GM18870 (cell line): ENCODE measurements around the gene PPIB.

Source experiments
- ATAC-seq: cut with Tn5 transposase; IDR thresholded peaks from one replicate; pipeline ENCODE4 v1.9.1; 2021; ENCODE audit warnings: moderate library complexity; ENCODE audit not compliant: unreplicated experiment

The PPIB gene

GRCh38 chr15:64158363-64159134, 4.3 kb downstream of the PPIB start:
- ATAC-seq, result no peak

GRCh38 chr15:64157599-64158125, 5.2 kb downstream of the PPIB start:
- ATAC-seq, result no peak

- ATAC-seq, result no peak
Observed at GRCh38 chr15:64156652-64157331, 6.0 kb downstream of the PPIB start.

DNA sequence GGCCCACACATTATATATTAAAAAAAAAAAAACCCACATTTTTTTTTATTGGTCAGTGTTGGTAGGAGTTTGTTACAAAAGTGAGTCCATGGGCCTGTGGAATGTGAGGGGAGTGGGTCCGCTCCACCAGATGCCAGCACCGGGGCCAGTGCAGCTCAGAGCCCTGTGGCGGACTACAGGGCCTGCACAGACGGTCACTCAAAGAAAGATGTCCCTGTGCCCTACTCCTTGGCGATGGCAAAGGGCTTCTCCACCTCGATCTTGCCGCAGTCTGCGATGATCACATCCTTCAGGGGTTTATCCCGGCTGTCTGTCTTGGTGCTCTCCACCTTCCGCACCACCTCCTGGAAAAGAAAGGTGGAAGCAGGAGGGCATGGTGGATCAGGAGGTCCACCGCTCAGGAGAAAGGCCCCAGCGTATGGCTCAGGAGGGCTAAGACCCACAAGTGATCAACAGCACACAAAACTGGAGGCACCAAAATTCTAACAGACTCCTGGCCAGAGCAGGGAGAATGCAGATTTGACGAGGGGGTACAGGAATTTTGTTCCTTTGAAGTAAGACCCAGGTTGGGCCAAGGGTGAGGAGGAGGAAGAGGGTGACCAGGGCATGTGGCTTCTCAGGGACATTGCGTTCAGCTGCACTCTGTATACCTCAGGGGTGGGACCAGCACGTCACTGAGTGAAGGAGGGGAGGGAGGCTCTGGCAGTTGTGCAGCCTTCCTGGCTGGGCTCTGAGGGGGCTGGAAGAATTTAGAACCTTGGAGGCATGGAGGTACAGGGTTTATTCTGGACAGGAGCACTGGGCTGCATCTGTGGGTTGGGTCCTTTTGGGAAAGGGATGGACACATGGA, 6.8 kb downstream of the PPIB start:
- ATAC-seq, result no peak

GRCh38 chr15:64153480-64154367, 9.1 kb downstream of the PPIB start:
- no peak for ATAC-seq

GRCh38 chr15:64152507-64153387, 10.1 kb downstream of the PPIB start:
- no peak for ATAC-seq

DNA sequence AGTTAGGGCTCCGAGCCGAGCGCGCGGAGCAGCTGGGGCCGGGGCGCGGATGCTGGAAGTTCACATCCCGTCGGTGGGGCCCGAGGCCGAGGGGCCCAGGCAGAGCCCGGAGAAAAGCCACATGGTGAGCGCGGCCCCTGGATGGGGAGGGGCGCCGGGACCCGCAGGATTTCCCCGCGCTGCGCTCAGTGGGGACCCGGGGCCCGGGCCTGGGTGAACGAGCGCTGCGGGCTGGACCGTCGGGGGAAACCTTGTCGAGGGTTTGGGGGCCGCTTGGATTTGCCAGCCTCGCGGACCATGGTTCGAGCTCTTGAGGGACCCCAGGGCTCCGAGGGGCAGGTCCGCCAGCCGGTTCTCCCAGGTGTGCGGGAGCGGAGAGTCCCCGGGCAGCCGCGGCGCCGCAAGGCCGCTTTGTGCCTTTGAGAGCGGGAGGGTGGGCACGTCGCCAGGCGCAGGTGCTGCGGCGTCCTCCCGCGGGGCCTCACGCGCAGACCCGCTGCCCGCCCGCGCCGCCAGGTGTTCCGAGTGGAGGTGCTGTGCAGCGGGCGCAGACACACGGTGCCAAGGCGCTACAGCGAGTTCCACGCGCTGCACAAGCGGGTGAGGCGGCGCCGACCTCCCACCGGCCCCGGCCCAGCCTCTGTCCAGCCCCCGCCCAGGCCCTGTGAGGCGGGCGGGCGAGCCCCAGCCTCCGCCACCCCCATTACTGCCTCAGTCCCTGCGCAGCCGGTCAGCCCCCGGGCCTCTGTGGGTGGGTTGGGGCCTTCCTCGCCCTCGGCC, 10.9 kb downstream of the PPIB start, which contains the start of gene SNX22:
TSS of gene SNX22 (plus strand) at position 5 of the 780 bp plus-strand sequence. CDS start at position 50, 45 bp downstream.
- peak; percentile 14 for ATAC-seq

DNA sequence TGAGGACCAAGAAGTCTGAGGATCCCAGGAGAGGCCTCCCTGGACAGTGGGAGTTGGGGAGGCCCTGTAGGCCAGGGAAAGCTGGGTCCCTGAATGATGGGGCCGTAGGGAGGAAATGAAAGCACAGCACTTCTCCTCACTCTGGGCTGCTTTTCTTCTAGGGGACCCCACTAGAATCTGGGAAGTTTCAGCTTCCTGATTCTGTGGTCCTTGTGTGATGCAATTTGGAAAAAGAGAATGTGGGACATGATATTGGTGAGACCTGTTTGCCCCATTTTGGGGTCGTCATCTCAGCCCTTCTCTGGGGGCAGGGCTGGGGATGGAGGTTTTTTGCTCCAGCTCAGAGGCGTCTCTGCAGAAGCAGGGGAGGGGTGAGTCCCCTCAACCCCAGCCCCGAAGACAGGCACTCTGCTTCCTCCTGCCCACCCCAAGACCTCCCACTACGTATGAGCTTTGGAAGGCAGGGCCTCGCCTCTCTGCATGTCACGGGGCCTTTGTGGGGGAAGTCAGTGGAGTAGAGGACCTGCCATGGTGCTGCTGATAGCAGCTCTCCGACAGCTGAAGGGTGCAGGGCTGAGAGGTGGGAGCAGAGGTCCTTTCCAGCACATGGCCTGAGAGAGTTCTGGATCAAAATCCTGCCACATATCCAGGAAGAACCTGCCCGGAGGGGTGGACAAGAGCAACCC, 12.8 kb downstream of the PPIB start:
- no peak for ATAC-seq

DNA sequence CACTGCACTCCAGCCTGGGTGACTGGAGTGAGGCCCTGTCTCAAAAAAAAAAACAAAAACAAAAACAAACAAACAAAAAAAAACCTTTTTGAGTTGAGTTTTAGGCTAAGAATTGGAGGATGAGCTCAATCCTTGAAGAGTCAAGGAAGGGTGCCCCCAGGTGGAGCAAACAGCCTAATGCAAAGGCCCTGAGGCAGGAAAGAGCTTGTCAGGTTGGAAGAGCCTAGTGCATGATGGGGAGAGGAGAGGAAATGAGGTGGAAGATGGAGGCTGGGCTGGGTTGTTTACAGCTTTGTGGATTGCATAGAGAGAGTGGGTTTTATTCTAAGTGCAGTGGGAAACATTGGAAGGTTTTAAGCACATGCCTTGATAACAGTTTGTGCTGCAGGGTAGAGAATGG, 13.4 kb downstream of the PPIB start:
- no peak for ATAC-seq

- ATAC-seq, result no peak
Observed at GRCh38 chr15:64148581-64148980, 14.2 kb downstream of the PPIB start.

- ATAC-seq, result no peak
Observed at GRCh38 chr15:64148168-64148567, 14.7 kb downstream of the PPIB start.

DNA sequence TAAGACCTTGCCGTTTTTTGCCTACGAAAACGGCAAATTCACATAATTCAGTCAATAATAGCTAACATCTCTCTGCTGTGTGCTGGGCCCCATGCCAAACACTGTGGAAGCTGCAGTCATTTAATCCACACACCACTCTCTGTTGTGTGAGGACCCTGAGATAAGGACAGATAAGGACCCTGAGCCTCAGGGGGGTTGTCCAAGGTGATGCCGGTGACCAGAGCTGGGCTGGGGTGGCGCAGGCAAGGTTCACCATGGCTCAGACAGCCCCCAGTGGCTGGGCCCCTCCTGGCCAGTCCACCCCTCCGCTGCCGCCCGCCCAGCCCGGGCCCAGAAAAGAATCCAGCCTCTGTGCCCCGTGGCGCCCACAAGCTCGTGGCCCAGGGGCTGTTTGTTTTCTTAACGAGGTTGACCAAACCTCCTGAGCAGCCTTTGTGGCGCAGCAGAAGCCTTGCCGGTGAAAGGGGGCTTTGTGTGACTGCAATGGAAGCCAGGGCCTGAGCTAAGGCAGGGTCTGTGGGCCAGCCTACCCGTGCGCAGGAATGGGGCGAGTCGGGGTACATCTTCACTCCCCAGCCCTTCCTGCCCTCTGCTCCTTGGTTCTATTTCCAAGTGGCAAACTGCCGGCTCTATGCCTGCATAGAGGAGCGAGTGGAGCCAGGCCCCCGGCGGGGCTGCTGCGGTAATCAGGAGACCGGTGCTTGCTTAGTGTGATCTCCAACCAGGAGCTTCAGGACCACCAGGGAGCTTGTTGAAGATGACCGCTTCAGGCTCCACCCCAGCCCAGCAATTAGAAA, 15.7 kb downstream of the PPIB start:
- ATAC-seq, result no peak

DNA sequence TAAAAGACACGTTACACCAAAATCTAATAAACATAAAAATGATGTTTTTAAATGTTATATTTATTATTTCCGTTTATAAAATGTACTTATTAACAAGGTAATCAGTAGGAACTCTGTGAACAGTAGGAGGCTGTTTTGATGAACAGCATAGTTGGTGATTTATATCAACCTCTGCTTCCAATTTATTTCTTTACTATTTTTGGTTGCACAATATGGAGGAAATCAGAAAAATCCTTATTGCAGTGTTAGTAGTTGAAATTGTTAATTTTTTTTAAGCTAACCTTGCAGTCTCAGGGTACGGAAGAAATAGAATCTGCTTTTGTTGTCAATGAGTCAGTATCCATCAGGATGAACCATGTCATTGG, 16.3 kb downstream of the PPIB start:
- ATAC-seq, result no peak

DNA sequence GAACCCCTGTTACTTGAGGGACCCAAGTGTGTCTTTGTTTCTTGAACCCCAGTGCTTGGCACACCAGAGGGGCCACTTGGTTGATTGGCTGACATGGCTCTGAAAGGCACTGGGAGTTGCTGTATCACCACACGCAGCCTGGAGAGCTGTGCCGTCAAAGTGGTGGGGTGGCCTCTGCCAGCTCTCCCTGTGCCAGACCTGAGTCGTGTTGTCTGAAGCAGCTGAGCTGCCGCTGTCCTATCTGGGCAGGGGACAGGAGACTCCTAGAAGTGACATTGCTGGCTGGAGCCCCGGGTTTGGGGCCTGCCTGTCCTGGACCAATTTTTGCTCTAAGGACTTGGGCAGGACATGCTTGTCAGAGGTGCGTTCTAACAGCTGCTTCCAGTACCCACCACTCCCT, 16.8 kb downstream of the PPIB start:
- no peak for ATAC-seq

- ATAC-seq, result peak; percentile 59
Observed at GRCh38 chr15:64144565-64145281, 18.1 kb downstream of the PPIB start.

DNA sequence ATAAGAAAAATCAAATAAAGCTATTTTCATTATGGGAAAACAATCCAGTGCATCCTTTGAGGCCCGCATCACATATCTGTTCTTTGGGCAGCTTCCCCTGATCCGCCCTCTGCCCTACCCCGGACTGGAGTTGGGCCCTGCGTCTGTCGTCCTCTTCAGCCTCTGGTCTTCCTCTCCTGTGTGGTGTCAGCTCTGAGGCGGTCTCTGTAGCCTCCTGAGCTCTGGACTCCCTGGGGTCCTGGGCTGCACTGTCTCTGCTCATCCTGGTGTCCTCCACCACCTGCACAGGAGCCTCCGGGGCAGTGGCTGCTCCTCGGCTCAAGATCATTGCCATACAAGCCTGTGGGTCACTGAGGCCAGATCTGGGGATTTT, 18.6 kb downstream of the PPIB start:
- no peak for ATAC-seq

DNA sequence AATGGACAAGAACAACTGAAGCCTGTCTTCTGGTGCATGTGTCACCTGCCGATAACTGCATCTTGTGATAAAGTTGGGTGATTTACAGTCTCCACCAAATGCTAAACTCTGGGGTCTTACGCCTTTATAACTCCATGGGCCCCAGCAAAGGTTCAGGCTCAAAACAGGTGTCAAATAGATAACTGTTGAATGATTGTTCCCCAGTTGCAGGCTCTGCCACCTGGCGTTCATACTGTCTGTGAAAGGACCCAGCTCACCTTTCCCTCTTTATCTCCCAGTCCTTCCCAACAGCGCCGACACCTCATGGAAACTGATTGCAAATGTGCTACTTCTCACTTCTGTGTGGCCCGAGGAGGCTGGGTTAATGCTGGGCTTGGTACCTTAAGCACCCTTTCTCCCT, 19.5 kb downstream of the PPIB start:
- ATAC-seq, result no peak
